Measurements from ENCODE around the gene RPSA. TPM values are rescaled to one million over a fixed set of nuclear protein-coding genes. Genes with fewer than 3 reads are reported as not detected.
A peak's percentile ranks its signal among the peaks of the same experiment; 100 is the strongest.

The RPSA gene
- total RNA-seq, 1 donor from 2014 or later, result 1,387 TPM

GRCh38 chr3:39378957-39379777 lies 27.4 kb upstream of the RPSA start:
- no peaks in the 10 kb centered on the region for H3K9me3 ChIP-seq (ENCODE audit: control insufficient read depth in 3 of 3, low read length in 3 of 3)
- no peaks in the 10 kb centered on the region for H3K4me1 ChIP-seq (ENCODE audit: control insufficient read depth in 3 of 3, insufficient read depth in 3 of 3, low read length in 3 of 3)
- H3K27ac ChIP-seq (ENCODE audit: low read depth, low read length), result no peak overlapping the region
- H3K4me3 ChIP-seq (ENCODE audit: low read length in 3 of 3), result no peak overlapping the region
- H3K9ac ChIP-seq (ENCODE audit: low read depth in 1 of 3, low read length in 3 of 3), result no peak overlapping the region
- no peaks in the 10 kb centered on the region for H3K27me3 ChIP-seq (ENCODE audit: control insufficient read depth in 3 of 3, insufficient read depth in 3 of 3, low read length in 3 of 3)
- H3K36me3 ChIP-seq (ENCODE audit: control insufficient read depth in 3 of 3, insufficient read depth in 3 of 3, low read length in 3 of 3), result peaks cover 0 to 5% (median 0%) of the 10 kb centered on the region in 3 donors

- H3K27ac ChIP-seq (ENCODE audit: low read depth, low read length), result no peak overlapping the region
- no peaks in the 10 kb centered on the region for H3K9me3 ChIP-seq (ENCODE audit: control insufficient read depth in 3 of 3, low read length in 3 of 3)
- peaks cover 0 to 5% (median 0%) of the 10 kb centered on the region in 3 donors for H3K36me3 ChIP-seq (ENCODE audit: control insufficient read depth in 3 of 3, insufficient read depth in 3 of 3, low read length in 3 of 3)
- H3K9ac ChIP-seq (ENCODE audit: low read depth in 1 of 3, low read length in 3 of 3), result no peak overlapping the region
- no peak overlapping the region for H3K4me3 ChIP-seq (ENCODE audit: low read length in 3 of 3)
- H3K4me1 ChIP-seq (ENCODE audit: control insufficient read depth in 3 of 3, insufficient read depth in 3 of 3, low read length in 3 of 3), result peaks cover under 1 to 4% (median 3%) of the 10 kb centered on the region in 3 donors
- H3K27me3 ChIP-seq (ENCODE audit: control insufficient read depth in 3 of 3, insufficient read depth in 3 of 3, low read length in 3 of 3), result no peaks in the 10 kb centered on the region
Measured at GRCh38 chr3:39379778-39380155, 26.8 kb upstream of the RPSA start.

GRCh38 chr3:39381432-39381831 lies 25.1 kb upstream of the RPSA start:
- H3K9me3 ChIP-seq (ENCODE audit: control insufficient read depth in 3 of 3, low read length in 3 of 3), result no peaks in the 10 kb centered on the region
- H3K36me3 ChIP-seq (ENCODE audit: control insufficient read depth in 3 of 3, insufficient read depth in 3 of 3, low read length in 3 of 3), result peaks cover 0 to 5% (median 0%) of the 10 kb centered on the region in 3 donors
- H3K9ac ChIP-seq (ENCODE audit: low read depth in 1 of 3, low read length in 3 of 3), result no peak overlapping the region
- H3K4me1 ChIP-seq (ENCODE audit: control insufficient read depth in 3 of 3, insufficient read depth in 3 of 3, low read length in 3 of 3), result peaks cover 7 to 13% (median 13%) of the 10 kb centered on the region in 3 donors
- H3K4me3 ChIP-seq (ENCODE audit: low read length in 3 of 3), result no peak overlapping the region
- H3K27me3 ChIP-seq (ENCODE audit: control insufficient read depth in 3 of 3, insufficient read depth in 3 of 3, low read length in 3 of 3), result no peaks in the 10 kb centered on the region
- H3K27ac ChIP-seq (ENCODE audit: low read depth, low read length), result no peak overlapping the region

- Histone ChIP-seq H3K27me3 (ENCODE audit: control insufficient read depth in 3 of 3, insufficient read depth in 3 of 3, low read length in 3 of 3) (no peaks in the 10 kb centered on the region), H3K9me3 (ENCODE audit: control insufficient read depth in 3 of 3, low read length in 3 of 3) (no peaks in the 10 kb centered on the region), H3K4me1 (ENCODE audit: control insufficient read depth in 3 of 3, insufficient read depth in 3 of 3, low read length in 3 of 3) (peaks cover 11 to 26% (median 13%) of the 10 kb centered on the region in 3 donors), H3K27ac (ENCODE audit: low read depth, low read length) (peak within 1 kb of the TSS; percentile 97), H3K9ac (ENCODE audit: low read depth in 1 of 3, low read length in 3 of 3) (peak within 1 kb of the TSS; percentile 91 to 97 (median 97)), H3K4me3 (ENCODE audit: low read length in 3 of 3) (peak within 1 kb of the TSS; percentile 90 to 95 (median 95)), H3K36me3 (ENCODE audit: control insufficient read depth in 3 of 3, insufficient read depth in 3 of 3, low read length in 3 of 3) (peaks cover 0 to 5% (median 0%) of the 10 kb centered on the region in 3 donors)
Measured at GRCh38 chr3:39383045-39383880, 23.3 kb upstream of the RPSA start, which contains the start of gene SLC25A38. TSS of gene SLC25A38 (plus strand) at chr3:39383370. CDS start at chr3:39383725, 355 bp downstream.

GRCh38 chr3:39383881-39384664 lies 22.4 kb upstream of the RPSA start:
- H3K27ac ChIP-seq (ENCODE audit: low read depth, low read length), result peak overlapping the region; percentile 97
- no peaks in the 10 kb centered on the region for H3K9me3 ChIP-seq (ENCODE audit: control insufficient read depth in 3 of 3, low read length in 3 of 3)
- H3K9ac ChIP-seq (ENCODE audit: low read depth in 1 of 3, low read length in 3 of 3), result peak overlapping the region; percentile 91 to 97 (median 97)
- peaks cover 11 to 26% (median 13%) of the 10 kb centered on the region in 3 donors for H3K4me1 ChIP-seq (ENCODE audit: control insufficient read depth in 3 of 3, insufficient read depth in 3 of 3, low read length in 3 of 3)
- no peaks in the 10 kb centered on the region for H3K27me3 ChIP-seq (ENCODE audit: control insufficient read depth in 3 of 3, insufficient read depth in 3 of 3, low read length in 3 of 3)
- peaks cover 0 to 5% (median 0%) of the 10 kb centered on the region in 3 donors for H3K36me3 ChIP-seq (ENCODE audit: control insufficient read depth in 3 of 3, insufficient read depth in 3 of 3, low read length in 3 of 3)
- H3K4me3 ChIP-seq (ENCODE audit: low read length in 3 of 3), result peak overlapping the region; percentile 90 to 95 (median 95)

- no peaks in the 10 kb centered on the region for H3K9me3 ChIP-seq (ENCODE audit: control insufficient read depth in 3 of 3, low read length in 3 of 3)
- no peaks in the 10 kb centered on the region for H3K27me3 ChIP-seq (ENCODE audit: control insufficient read depth in 3 of 3, insufficient read depth in 3 of 3, low read length in 3 of 3)
- peak overlapping the region in 2 of 3 donors; percentile 82 to 97 for H3K9ac ChIP-seq (ENCODE audit: low read depth in 1 of 3, low read length in 3 of 3)
- peak overlapping the region; percentile 97 for H3K27ac ChIP-seq (ENCODE audit: low read depth, low read length)
- H3K36me3 ChIP-seq (ENCODE audit: control insufficient read depth in 3 of 3, insufficient read depth in 3 of 3, low read length in 3 of 3), result peaks cover 0 to 9% (median 4%) of the 10 kb centered on the region in 3 donors
- peak overlapping the region; percentile 34 to 95 (median 95) for H3K4me3 ChIP-seq (ENCODE audit: low read length in 3 of 3)
- peaks cover 11 to 26% (median 13%) of the 10 kb centered on the region in 3 donors for H3K4me1 ChIP-seq (ENCODE audit: control insufficient read depth in 3 of 3, insufficient read depth in 3 of 3, low read length in 3 of 3)
Measured at GRCh38 chr3:39384665-39385000, 21.9 kb upstream of the RPSA start.

GRCh38 chr3:39385456-39386090 lies 20.9 kb upstream of the RPSA start:
- Histone ChIP-seq H3K9me3 (ENCODE audit: control insufficient read depth in 3 of 3, low read length in 3 of 3) (no peaks in the 10 kb centered on the region), H3K4me1 (ENCODE audit: control insufficient read depth in 3 of 3, insufficient read depth in 3 of 3, low read length in 3 of 3) (peaks cover 11 to 26% (median 13%) of the 10 kb centered on the region in 3 donors), H3K27me3 (ENCODE audit: control insufficient read depth in 3 of 3, insufficient read depth in 3 of 3, low read length in 3 of 3) (no peaks in the 10 kb centered on the region), H3K36me3 (ENCODE audit: control insufficient read depth in 3 of 3, insufficient read depth in 3 of 3, low read length in 3 of 3) (peaks cover 0 to 15% (median 9%) of the 10 kb centered on the region in 3 donors), H3K27ac (ENCODE audit: low read depth, low read length) (no peak overlapping the region), H3K9ac (ENCODE audit: low read depth in 1 of 3, low read length in 3 of 3) (peak overlapping the region in 1 of 3 donors; percentile 60), H3K4me3 (ENCODE audit: low read length in 3 of 3) (peak overlapping the region in 1 of 3 donors; percentile 29)

GRCh38 chr3:39386318-39386717 lies 20.2 kb upstream of the RPSA start:
- peaks cover 5 to 20% (median 17%) of the 10 kb centered on the region in 3 donors for H3K36me3 ChIP-seq (ENCODE audit: control insufficient read depth in 3 of 3, insufficient read depth in 3 of 3, low read length in 3 of 3)
- no peaks in the 10 kb centered on the region for H3K27me3 ChIP-seq (ENCODE audit: control insufficient read depth in 3 of 3, insufficient read depth in 3 of 3, low read length in 3 of 3)
- H3K27ac ChIP-seq (ENCODE audit: low read depth, low read length), result no peak overlapping the region
- no peaks in the 10 kb centered on the region for H3K9me3 ChIP-seq (ENCODE audit: control insufficient read depth in 3 of 3, low read length in 3 of 3)
- H3K4me3 ChIP-seq (ENCODE audit: low read length in 3 of 3), result no peak overlapping the region
- H3K9ac ChIP-seq (ENCODE audit: low read depth in 1 of 3, low read length in 3 of 3), result no peak overlapping the region
- H3K4me1 ChIP-seq (ENCODE audit: control insufficient read depth in 3 of 3, insufficient read depth in 3 of 3, low read length in 3 of 3), result peaks cover 11 to 26% (median 13%) of the 10 kb centered on the region in 3 donors

- H3K4me1 ChIP-seq (ENCODE audit: control insufficient read depth in 3 of 3, insufficient read depth in 3 of 3, low read length in 3 of 3), result peaks cover 11 to 26% (median 13%) of the 10 kb centered on the region in 3 donors
- H3K4me3 ChIP-seq (ENCODE audit: low read length in 3 of 3), result no peak overlapping the region
- H3K9ac ChIP-seq (ENCODE audit: low read depth in 1 of 3, low read length in 3 of 3), result no peak overlapping the region
- no peak overlapping the region for H3K27ac ChIP-seq (ENCODE audit: low read depth, low read length)
- H3K27me3 ChIP-seq (ENCODE audit: control insufficient read depth in 3 of 3, insufficient read depth in 3 of 3, low read length in 3 of 3), result no peaks in the 10 kb centered on the region
- H3K9me3 ChIP-seq (ENCODE audit: control insufficient read depth in 3 of 3, low read length in 3 of 3), result no peaks in the 10 kb centered on the region
- peaks cover 13 to 30% (median 28%) of the 10 kb centered on the region in 3 donors for H3K36me3 ChIP-seq (ENCODE audit: control insufficient read depth in 3 of 3, insufficient read depth in 3 of 3, low read length in 3 of 3)
Measured at GRCh38 chr3:39387411-39387975, 19.0 kb upstream of the RPSA start.
